GM21381 (cell line): ENCODE results near the gene MMP11.
"Not testable (repeated sequence)": the region's sequence is repeated elsewhere in the genome, so short reads cannot be mapped to it uniquely, and the experiment has no call there.

Experiments used
- ATAC-seq: cut with Tn5 transposase; IDR thresholded peaks from one replicate; pipeline ENCODE4 v1.9.1; 2021; ENCODE audit warnings: mild to moderate bottlenecking, moderate library complexity; ENCODE audit not compliant: unreplicated experiment

MMP11 gene, protein sequence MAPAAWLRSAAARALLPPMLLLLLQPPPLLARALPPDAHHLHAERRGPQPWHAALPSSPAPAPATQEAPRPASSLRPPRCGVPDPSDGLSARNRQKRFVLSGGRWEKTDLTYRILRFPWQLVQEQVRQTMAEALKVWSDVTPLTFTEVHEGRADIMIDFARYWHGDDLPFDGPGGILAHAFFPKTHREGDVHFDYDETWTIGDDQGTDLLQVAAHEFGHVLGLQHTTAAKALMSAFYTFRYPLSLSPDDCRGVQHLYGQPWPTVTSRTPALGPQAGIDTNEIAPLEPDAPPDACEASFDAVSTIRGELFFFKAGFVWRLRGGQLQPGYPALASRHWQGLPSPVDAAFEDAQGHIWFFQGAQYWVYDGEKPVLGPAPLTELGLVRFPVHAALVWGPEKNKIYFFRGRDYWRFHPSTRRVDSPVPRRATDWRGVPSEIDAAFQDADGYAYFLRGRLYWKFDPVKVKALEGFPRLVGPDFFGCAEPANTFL

DNA sequence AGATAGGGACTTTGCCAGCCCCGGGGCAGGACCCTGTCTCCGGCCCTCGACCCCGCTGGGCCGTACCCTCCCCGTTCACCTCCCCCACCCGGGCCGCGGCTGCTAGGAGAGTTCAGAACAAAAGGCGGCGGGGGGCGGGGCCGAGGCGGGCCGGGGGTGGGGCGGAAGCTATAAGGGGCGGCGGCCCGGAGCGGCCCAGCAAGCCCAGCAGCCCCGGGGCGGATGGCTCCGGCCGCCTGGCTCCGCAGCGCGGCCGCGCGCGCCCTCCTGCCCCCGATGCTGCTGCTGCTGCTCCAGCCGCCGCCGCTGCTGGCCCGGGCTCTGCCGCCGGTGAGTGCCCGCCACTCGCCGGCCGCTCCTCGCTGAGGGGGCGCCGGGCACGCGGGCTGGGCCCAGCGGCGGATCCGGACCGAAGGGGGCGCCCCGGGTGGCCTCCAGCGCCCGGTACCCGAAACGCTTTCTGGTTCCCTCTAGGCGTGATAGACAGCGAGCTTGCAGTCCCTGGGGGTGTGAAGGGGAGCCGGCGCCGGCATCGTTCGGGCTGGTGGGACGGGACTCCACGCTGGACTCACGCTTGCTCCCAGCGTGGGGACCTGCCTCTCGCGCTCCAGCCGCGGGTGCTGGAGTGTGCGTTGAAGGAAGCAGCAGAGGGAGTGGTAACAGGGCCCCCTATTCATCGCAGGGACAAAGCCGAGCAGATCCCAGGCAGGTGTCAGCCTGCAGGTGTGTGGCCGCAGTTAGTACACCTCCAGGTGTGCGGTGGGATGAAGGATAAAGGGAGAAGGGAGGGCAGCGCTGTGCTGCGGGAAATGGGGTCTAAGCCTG, at the start of gene MMP11:
Gene MMP11, plus strand, starts transcription at position 201 of the 825 bp plus-strand sequence. Its CDS starts 22 bp downstream, at position 223.
- no peak for ATAC-seq

DNA sequence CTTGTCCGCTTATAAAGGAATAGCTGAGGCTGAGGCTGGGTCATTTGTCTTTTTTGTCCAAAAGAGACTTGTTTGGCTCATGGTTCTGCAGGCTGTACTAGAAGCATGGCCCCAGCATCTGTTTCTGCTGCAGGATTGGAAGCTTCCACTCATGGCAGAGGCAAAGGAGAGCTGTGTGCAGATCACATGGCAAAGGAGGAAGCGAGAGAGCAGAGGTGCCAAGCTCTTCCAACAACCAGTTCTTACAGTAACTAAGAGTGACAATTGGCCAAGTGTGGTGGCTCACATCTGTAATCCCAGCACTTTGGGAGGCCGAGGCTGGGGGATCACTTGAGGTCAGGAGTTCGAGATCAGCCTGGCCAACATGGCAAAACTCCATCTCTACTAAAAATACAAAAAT, 44.5 kb upstream of the MMP11 start:
- ATAC-seq: not testable (repeated sequence)

DNA sequence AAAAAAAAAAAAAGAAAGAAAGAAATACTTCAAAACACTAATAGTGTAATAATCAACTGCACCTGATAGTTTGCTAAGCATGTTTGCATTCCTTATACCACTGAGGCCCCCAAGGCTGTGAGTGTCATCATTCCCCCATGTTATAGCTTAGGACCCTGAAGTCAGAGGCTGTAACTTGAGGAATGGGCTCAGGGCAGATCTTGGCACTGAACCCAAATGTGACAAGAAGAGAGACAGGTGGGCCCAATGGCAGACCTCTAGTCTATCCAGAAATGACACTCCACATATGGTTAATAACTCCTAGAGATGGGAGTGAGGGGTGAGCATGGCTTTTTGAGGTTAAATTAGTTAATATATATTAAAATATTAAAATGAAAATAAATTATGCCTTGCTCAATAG, 35.0 kb upstream of the MMP11 start:
- no peak for ATAC-seq

DNA sequence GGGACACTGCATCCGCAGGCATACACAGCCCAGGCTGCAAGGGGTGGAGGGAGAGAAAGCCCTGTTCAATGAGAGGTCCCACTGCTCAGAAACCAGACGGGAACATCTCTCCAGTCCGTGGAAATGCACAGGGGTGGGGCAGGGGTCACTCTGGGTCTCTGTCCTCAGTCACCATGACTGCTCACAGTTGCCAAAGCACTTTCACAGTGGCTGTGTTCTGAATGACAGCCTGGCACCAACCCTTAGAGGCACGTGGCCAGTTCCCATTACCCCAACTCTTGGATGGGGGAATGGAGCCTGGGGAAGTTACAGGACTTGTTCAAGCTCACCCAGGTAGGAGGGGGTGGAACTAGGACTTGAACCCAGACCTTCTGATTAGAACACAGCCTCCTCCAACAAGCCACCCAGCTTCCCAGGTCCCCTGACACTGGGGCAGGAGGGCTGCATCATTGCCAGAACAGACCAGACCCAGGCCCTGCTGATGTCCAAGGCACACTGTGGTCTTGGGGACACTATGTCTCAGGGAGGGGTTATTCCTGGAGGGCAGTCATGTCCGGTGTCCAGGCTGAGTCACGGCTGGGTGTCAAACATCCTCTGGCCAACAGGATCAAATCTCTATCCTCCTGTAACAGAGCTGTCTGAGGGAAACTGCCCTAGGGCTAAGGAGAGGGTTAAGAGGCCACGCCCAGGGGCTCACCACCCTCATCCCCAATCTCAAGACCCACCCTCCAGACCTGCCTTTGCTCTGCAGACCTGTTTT, 30.0 kb upstream of the MMP11 start:
- ATAC-seq: no peak

DNA sequence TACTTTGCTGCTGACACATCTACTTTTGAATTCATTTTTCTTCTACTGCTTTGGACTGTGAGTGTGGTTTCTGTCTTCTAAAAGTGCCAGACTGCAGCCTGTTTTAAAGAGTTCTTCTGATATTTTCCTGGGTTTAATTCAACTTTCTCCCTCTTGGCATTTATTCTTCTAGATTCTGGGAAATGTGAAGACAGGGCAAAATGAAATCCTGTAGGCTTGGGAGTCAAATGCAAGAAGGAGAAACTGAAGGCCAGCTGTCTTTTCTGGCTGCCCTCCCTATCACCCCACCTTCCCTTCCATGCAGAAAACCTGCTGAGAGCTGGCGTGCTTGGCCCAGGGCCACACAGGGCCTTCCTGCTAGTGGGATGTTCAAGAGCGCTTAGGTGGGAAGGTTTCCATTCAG, 29.3 kb upstream of the MMP11 start:
- no peak for ATAC-seq

DNA sequence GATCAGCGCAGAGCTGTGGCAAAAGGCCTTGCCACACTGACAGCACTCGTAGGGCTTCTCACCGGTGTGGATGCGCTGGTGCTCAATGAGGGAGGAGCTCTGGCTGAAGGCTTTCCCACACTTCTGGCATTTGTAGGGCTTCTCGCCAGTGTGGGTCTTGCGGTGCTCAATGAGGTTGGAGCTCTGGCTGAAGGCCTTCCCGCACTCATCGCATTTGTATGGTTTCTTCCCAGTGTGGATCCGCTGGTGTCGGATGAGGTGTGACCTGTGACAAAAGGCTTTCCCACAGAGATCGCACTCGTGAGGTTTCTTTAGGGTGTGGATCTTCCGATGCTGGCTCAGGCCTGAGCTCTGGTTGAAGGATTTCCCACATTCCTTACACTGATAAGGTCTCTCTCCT, 28.6 kb upstream of the MMP11 start:
- ATAC-seq: no peak

DNA sequence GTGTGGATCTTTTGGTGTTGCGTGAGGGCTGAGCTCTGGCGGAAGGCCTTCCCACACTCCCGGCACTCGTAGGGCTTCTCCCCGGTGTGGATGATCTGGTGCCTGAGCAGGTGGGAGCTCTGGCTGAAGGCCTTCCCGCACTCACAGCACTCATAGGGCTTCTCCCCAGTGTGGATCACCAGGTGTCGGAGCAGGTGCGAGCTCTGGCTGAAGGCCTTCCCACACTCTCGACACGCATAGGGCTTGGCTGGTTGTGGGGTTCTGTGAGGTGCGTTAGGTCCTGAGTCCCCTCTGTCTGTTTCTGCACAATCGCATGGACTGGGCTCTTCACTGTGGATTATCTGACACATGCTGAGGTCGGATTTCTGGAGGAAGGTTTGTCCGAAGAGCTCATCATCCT, 28.2 kb upstream of the MMP11 start:
- ATAC-seq: no peak

DNA sequence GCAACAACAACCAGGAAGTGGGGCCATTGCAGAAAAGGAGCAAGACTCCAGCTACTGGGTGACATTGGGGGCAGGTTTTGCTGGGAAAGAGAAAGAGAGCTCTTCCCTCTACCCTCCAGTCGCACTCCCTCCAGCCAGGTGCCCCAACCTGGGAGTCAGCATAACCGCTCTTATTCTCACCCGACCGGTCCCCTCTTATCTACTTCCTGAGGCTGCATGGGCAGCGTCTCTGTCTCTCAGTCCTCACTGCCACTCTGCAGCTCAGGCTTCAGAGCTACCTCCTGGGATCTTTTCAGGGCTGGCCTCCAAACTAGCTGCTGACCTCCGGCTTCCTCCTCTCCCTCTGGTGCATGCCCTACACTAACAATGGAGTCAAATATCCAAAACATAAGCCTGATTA, 26.9 kb upstream of the MMP11 start:
- ATAC-seq: no peak

DNA sequence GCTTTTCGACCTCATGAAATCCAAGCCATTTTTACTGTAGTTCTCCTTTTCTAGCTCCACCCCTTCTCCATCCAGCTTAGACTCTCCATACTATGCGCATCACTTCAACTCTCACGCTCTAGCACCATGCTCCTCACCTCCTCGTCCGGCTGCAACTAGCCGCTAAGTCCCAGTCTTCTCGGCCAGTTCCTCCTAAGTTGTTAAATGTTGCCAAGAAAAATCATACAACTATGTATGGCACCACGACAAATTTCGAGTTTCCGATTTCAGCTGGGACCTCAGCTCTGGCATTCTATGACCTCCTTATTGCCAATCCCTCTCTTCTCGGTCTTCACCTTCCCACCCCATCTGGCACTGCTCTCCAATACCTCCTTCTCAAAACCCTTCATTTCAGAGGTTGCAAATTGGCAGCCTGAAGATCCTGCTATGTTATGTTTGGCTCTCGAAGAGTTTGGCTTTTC, 22.8 kb upstream of the MMP11 start:
- no peak for ATAC-seq

DNA sequence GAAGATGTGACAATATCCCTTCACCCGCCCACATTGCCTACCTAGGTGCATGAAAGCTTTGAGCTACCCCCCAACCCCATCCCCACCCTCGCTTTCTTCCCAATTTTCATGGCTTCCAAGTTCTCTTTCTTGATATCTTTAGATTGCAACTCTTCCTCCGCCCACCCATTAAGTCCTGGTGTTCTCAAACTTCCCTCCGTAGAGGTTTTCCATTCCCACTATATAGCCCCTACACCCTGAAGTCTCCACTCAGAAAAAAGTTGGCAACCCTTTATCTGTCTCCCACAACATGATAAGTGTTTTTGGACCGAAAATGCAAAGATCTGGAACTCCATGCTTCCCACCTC, 22.3 kb upstream of the MMP11 start:
- no peak for ATAC-seq

DNA sequence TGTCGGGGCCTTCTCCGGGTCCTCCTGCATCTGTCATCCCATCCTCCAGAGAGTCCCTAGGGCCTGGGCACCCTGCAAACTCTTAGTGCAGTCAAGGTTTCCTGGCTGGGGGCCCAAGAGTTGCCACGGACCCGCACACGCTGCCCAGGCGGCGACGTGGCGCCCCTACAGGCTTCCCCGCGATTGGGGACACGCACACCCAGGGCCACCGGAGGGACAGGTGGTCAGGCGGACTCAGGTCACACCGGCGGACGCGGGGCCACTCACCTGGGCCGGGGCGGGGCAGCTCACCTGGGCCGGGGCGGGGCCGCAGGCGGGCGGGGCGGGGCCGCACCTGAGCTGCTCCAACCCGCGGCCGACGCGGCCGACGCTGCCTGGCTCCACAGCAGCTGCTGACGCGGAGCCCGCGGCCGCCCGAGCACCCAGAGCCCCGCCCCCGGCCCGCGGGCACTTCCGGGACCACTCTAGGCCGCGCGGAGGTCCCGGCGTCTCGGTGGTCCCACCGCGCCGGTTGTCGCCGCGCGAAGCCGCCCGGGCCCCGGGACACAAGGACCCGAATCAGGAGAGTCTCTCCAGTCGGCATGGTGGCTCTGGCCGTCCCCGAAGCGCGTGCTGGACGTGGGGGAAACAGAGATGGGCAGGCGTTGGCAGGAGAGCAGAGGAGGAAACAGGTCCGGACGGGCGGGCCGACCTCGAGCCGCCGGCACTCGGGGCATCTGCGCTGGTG, 21.8 kb upstream of the MMP11 start, which contains the start of gene ZNF70:
Gene ZNF70, minus strand, starts transcription at position 399 of the 727 bp plus-strand sequence. CDS start 5,972 bp downstream, outside the sequence.
- peak; percentile 77 for ATAC-seq

DNA sequence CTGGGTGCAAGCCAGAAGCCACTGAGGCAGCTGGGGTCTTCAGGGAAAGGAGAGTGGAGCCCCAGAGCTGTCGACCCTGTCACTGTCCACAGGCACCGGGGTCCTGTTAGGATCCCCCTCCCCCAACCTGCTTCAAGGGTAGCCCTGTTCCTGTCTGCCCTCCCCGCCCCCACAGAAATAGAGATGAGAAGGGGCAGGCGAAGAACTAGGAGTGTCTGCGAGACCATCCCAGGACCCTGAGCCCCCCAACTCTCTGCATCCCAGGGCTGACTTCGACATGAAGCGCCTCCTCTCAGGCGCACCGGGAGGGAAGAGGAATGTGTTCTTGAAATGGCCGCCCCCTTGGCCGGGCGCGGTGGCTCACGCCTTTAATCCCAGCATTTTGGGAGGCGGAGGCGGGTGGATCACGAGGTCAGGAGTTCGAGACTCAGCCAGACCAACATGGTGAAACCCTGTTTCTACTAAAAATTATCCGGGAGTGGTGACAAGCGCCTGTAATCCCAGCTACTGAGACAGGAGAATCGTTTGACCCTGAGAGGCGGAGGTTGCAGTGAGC, 21.1 kb upstream of the MMP11 start:
- ATAC-seq: no peak

DNA sequence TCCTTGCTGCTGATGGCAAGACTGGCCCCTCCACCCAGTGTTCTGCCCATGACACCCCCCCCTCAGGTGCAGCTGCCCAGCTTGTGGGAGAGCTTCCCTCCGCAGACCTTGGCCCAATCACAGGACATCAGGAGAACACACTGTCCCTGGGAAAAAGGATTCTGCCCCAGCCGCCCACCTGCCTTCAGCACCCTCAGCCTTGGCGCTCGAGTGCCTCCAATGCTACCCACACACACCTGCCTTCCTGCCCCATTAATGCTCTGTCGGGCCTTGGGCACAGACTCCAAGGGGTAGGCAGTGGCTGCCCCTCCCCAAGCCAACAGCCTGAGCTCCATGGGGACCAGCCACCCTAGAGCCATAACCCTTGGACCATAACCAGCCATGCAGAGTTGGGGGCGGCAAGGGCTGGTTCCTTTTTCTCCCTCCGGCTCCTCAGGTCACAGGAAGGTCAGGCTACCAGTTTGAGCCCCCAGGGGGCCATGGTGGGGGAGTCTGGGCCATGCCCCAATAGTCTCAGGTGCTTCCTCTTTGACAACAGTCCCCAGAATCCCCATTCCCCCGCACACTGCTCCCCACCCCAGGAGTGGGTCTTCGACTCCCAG, 20.5 kb upstream of the MMP11 start:
- ATAC-seq: no peak

DNA sequence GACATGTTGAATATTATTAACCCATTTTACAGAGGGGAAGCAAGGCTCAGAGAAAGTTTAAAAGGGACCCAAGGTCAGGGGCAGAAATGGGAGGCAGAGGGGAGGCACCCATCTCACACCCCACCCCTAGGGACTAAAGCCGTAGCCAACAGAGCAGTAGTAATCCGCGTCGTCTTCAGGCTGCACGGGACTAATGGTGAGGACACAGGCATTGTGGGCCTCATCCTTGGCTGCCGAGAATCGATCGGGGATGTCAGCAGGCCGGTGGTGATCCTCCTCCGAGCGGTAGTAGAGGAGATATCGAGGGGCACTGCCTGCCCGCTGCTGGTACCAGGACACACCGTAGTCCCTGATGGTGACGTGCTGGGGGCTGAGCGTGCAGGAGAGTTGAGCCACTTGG, 19.9 kb upstream of the MMP11 start:
- no peak for ATAC-seq

DNA sequence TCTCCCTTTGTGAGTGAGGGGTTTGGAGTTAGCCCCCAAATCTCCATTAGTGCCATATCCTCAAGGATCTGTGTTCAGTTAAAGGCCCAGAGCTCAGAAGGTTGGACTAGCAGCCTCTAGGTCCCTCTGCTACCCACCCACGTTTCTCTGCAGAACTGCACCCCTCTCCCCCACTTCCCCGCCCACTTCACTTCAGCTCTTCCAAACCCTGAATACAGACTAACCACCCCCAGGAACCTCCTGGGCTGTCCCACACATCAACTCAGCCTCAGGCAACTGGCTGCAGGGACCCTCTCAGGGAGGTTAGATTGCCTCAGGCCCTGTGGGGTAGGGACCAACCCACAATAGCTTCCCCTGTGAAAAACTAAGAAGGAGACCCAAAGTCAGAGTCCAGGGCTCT, 19.3 kb upstream of the MMP11 start:
- ATAC-seq: no peak

DNA sequence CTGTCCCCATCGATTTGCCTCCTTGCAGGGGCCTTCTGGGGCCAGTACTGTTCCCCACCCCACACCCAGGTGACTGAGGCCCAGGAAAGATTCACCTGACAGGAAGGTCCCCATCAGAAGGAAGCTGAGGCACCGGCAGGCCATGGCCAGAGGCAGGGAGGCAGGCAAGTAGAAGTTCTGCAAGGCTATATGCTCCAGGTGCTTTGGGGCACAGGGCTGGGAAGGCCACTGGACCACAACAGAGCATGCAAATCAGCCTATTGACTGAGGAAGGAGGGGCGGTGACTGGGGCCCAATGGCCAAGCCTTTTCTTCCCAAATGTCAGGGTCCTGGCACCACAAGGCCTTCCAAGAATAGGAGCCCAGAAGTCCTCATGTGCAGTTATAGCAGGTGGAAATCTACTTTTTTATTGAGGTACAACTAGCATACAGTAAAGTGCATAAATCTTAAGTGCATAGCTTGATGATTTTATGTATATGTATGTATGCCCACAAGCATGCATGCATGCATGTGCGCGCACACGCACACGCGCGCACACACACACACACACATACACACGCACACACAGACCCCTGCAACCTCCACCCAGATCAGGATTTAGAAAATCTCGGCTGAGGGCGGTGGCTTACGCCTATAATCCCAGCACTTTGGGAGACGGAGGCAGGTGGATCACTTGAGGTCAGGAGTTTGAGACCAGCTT, 18.3 kb upstream of the MMP11 start, which contains the start of gene VPREB3:
Gene VPREB3, minus strand, starts transcription at position 206 of the 700 bp plus-strand sequence. Its CDS starts 62 bp downstream, at position 144.
- ATAC-seq: no peak

DNA sequence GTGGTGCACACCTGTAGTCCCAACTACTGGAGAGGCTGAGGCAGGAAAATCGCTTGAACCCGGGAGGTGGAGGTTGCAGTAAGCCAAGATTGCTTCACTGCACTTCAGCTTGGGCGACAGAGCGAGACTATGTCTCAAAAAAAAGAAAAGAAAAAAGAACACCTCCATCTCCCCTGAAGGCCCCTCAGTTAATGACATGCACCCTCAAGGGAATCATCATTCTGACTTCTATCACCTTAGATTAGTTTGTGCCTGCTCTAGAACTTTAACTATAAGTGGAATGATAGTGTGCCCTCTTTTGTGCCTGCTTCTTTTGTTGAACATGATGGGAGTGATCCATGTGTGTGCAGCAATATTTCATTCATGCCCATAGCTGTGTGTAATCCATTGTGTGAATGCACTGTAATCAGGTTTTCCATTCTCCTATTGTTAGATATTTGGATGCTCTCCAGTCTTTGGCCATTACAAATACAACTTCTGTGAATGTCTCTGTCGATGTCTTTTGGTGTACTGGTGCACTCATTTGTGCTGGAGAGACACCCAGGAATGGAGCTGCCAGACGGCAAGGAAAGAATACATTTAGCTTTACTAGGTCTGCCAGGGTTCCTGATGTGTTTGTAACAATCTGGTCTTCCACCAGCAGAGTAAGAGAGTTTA, 17.5 kb upstream of the MMP11 start:
- no peak for ATAC-seq

DNA sequence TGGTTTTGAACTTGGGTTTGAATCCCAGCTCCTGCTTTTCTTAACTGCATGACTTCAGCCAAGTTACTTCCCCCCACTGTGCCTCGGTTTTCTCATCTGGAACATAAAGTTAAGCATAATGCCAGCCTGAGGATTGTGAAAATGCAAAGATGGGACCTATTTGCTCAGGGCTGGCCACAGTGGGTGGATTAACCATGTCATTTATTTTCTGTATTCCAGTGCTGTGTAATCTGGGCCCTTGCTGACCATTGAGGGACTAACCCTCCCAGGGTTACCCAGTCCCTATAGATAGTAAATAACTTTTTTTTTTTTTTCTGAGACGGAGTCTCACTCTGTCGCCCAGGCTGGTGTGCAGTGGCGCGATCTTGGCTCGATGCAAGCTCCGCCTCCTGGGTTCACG, 16.9 kb upstream of the MMP11 start:
- no peak for ATAC-seq
